ENCODE results near the gene ENTREP3.
A peak's percentile ranks its signal among the peaks of the same experiment; 100 is the strongest.

The ENTREP3 gene

GRCh38 chr1:155277902-155278688, 22.8 kb upstream of the ENTREP3 start:
- no peak for TF ChIP-seq CTCF (conservative IDR thresholded peaks at IDR 0.05; ENCODE audit: control insufficient read depth, insufficient read depth, low read depth, low read length)
- H3K4me3 ChIP-seq (ENCODE audit: control insufficient read depth, low read depth, low read length), result peak overlapping the region; percentile 58
- DNase-seq (ENCODE audit: low read depth), result peak; percentile 12

- peak; percentile 94 for DNase-seq (ENCODE audit: low read depth)
- H3K4me3 ChIP-seq (ENCODE audit: control insufficient read depth, low read depth, low read length), result peak within 1 kb of the TSS; percentile 58
- TF ChIP-seq CTCF (conservative IDR thresholded peaks at IDR 0.05; ENCODE audit: control insufficient read depth, insufficient read depth, low read depth, low read length), result peak; percentile 12
These were observed 22.0 kb upstream of the ENTREP3 start, which contains the start of gene HCN3 for GRCh38 chr1:155277070-155277901. TSS of gene HCN3 (plus strand) at chr1:155277463. CDS start at chr1:155277591, 128 bp downstream.

- H3K4me3 ChIP-seq (ENCODE audit: control insufficient read depth, low read depth, low read length), result peak within 1 kb of the TSS; percentile 92
- peak; percentile 91 for DNase-seq (ENCODE audit: low read depth)
- no peak for TF ChIP-seq CTCF (conservative IDR thresholded peaks at IDR 0.05; ENCODE audit: control insufficient read depth, insufficient read depth, low read depth, low read length)
These were observed 18.3 kb upstream of the ENTREP3 start, which contains the start of gene CLK2 for GRCh38 chr1:155273343-155274245. TSS of gene CLK2 (minus strand) at chr1:155273504. CDS start at chr1:155270977, 2,527 bp downstream.

- H3K4me3 ChIP-seq (ENCODE audit: control insufficient read depth, low read depth, low read length), result peak overlapping the region; percentile 92
- DNase-seq (ENCODE audit: low read depth), result peak; percentile 76
- TF ChIP-seq CTCF (conservative IDR thresholded peaks at IDR 0.05; ENCODE audit: control insufficient read depth, insufficient read depth, low read depth, low read length), result no peak
These were observed 17.4 kb upstream of the ENTREP3 start for GRCh38 chr1:155272466-155273342.

- DNase-seq (ENCODE audit: low read depth), result no peak
- TF ChIP-seq CTCF (conservative IDR thresholded peaks at IDR 0.05; ENCODE audit: control insufficient read depth, insufficient read depth, low read depth, low read length), result no peak
- H3K4me3 ChIP-seq (ENCODE audit: control insufficient read depth, low read depth, low read length), result no peak overlapping the region
These were observed 14.1 kb upstream of the ENTREP3 start for GRCh38 chr1:155269381-155269780.

Data from fibroblast of mammary gland (primary cell).